Smooth muscle cell of the coronary artery (primary cell): ENCODE results near the gene OR10A3. TPM values are rescaled to one million over a fixed set of nuclear protein-coding genes. Genes with fewer than 3 reads are reported as not detected.

ENCODE experiments used
- total RNA-seq: library from RNA; depleted of rRNA; stranded (reverse); fragments of >200 nt; gene quantifications from 2 replicates; pipeline ENCODE4 v1.2.3, GENCODE V29; 2014; ENCODE audit warnings: low replicate concordance

OR10A3 gene, protein sequence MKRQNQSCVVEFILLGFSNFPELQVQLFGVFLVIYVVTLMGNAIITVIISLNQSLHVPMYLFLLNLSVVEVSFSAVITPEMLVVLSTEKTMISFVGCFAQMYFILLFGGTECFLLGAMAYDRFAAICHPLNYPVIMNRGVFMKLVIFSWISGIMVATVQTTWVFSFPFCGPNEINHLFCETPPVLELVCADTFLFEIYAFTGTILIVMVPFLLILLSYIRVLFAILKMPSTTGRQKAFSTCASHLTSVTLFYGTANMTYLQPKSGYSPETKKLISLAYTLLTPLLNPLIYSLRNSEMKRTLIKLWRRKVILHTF
- not detected in 2 replicates for total RNA-seq

DNA sequence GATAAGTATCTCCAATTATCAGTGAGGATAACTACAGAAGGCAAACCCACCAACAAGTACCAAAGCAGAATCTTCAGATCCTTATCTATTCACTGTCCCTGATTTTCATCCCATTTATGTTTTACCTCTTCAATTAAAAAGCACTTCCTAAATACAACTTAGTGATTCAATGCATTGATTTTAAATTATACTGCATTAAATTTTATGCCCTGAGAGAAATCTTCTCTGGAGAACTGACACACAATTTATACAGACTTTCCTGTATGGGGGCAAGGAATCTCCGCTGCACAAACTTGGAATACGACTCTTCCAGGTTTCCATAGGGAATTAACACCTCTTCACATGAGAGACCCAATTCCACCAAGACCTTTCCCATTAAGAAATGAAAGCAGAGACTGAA is at the start of gene OR10A3:
Gene OR10A3, minus strand, starts transcription at position 101 of the 400 bp plus-strand sequence. CDS start 2,188 bp downstream, outside the sequence.

DNA sequence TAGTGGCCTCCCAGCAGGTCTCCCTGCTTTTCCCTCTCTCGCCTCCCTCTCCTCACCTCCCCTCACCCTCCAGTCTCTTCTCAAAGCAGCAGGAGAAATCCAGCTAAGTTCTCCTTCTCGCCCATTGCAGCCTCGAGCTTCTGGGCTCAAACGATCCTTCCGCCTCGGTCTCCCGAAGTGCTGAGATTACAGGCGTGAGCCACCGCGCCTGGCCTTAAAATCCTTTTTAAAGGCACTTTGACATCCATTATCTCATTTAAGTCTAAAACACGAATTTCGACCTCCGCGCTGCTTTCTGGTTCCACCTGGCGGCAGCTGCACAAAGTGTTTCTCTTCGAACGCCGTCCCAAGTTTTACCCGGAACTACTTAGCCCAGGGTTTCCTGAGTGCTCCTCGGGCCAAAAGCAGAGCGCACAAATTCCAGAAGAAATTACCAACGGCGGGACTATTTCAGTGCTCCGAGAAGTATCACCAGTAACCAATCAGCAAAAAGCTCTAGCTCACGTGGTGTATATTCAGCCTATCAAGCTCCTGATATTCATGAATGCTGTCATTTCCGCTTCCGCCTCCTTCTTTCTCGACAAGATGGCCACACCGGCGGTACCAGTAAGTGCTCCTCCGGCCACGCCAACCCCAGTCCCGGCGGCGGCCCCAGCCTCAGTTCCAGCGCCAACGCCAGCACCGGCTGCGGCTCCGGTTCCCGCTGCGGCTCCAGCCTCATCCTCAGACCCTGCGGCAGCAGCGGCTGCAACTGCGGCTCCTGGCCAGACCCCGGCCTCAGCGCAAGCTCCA is 45.5 kb upstream of the OR10A3 start, which contains the start of gene EIF3F:
Gene EIF3F, plus strand, starts transcription at position 570 of the 792 bp plus-strand sequence. Its CDS starts 16 bp downstream, at position 586.

DNA sequence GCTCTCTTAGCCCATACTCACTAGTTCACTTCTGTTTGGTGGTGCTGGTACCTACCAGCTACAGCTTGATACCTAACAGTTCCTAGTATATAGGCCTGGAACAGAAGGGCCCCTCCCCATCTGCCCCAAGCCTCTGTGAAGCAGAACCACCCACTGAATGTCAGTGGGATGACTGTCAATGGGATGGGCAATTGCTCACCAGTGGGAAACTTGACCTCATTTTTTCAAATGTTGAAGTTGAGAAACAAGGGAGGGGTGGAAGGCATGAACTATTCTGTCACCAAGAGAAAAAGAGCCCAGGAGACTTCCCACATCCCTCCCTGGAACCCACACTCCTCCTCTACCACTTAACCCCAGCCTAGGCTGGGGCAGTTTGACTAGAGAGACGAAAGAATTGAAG is 23.9 kb upstream of the OR10A3 start, which contains the start of gene NLRP10:
Gene NLRP10, minus strand, starts transcription at position 62 of the 400 bp plus-strand sequence. CDS start 1,952 bp downstream, outside the sequence.

DNA sequence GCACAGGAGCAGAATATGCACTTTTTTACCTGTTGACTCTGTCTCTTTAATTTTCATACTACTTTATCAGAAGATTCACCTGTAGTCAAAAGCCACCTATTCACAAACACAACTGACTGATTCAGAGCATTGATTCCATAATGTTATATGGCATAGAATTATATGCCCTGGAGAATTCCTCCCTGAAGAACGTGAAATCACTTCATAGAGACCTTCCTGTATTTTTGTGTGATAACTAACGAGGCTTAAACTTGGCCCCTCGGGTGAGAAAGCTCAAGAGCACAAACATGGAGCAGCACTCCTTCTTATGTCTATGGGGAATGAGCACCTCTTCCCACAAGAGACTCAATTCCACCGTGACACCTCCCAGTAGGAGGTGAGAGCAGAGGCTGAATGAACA is 10.3 kb downstream of the OR10A3 start, which contains the start of gene OR10A6:
Gene OR10A6, minus strand, starts transcription at position 101 of the 400 bp plus-strand sequence. CDS start 2,606 bp downstream, outside the sequence.

Other genes starting within 250 kb of the OR10A3 start
- gene OVCH2, start 235.2 kb downstream of the OR10A3 start, total RNA-seq, result not detected in 2 replicates
- gene OR5P2, start 144.8 kb downstream of the OR10A3 start, total RNA-seq, result not detected in 2 replicates
- gene OR5P3, start 110.9 kb downstream of the OR10A3 start, total RNA-seq, result not detected in 2 replicates
- gene OR10A6, start 10.4 kb downstream of the OR10A3 start, total RNA-seq, result not detected in 2 replicates
- 0.23 and 0.68 TPM in 2 replicates for gene NLRP10, start 23.7 kb upstream of the OR10A3 start, total RNA-seq
- 278 and 302 TPM in 2 replicates for gene EIF3F, start 45.6 kb upstream of the OR10A3 start, total RNA-seq
- 7.7 and 12.6 TPM in 2 replicates for gene TUB, start 139.5 kb upstream of the OR10A3 start, total RNA-seq
- gene RIC3, start 227.3 kb upstream of the OR10A3 start, total RNA-seq, result not detected in 2 replicates